Stimulated activated CD4-positive, alpha-beta T cell treated with anti-CD3 and anti-CD28 coated beads, Interleukin-2, amount 100 ng/mL, for 4 hours (primary cell): ENCODE results near the gene CAMSAP3.
A peak's percentile ranks its signal among the peaks of the same experiment; 100 is the strongest.
"Not testable (repeated sequence)": the region's sequence is repeated elsewhere in the genome, so short reads cannot be mapped to it uniquely, and the experiment has no call there.

Experiments
- DNase-seq: peaks from one replicate; pipeline ENCODE4 v3.0.0-alpha.2; 2020; ENCODE audit warnings: low read depth

The CAMSAP3 gene

GRCh38 chr19:7635670-7636069 is 40.0 kb downstream of the CAMSAP3 start:
- DNase-seq, result no peak

DNA sequence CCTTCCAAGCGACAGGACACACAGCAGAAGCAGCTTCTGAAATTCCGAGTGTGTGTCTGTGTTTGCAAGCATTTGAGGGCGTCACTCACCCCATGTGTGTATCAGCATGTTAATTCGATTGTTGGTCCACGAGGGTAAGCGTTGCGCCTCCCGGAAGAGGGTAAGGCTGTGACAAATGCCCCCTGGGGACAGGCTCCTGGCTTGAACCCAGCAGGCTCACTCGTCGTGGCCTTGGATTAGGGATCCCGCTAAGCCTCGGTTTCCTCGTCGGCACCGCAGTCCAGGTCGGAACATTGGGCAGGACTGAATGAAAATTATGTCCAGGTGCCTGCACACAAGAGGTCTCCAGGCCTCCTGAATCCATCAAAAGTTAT is 40.6 kb downstream of the CAMSAP3 start:
- DNase-seq, result no peak

DNA sequence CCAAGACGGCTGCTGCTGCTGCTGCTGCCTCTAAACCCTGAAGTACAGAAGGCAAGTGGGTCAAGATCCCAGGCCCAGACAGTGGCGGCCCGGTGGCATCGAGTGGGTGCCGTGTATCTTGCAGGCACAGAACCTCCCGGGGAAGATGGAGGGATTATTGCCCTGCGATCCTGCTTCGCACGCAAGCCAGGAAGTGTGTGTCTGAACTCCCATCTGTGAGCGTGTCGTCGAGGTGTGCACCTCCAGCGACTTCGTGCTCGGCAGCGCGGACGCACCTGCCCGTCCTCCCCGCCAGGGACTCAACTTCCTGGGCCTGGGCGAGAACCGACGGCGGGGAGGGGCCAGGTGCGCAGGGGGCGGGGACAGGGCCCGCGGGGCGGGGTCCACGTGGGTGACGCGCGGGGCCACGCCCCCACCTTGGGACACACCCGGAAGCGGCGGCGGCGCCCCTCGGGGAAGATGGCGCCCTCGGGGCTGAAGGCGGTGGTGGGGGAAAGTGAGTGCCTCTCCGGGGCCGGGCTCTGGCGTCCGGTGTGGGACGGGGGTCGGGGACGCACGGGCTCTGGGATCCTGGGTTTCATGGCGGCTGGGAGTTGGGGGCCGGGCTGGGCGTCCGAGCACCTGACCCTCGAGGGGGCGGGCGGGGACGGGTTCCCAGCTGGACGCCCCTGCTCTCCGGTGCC is 41.2 kb downstream of the CAMSAP3 start, which contains the start of gene STXBP2:
Gene STXBP2 (plus strand): TSS at position 420 of the 683 bp plus-strand sequence. CDS start 40 bp downstream, at position 460.
- DNase-seq, result peak; percentile 89

DNA sequence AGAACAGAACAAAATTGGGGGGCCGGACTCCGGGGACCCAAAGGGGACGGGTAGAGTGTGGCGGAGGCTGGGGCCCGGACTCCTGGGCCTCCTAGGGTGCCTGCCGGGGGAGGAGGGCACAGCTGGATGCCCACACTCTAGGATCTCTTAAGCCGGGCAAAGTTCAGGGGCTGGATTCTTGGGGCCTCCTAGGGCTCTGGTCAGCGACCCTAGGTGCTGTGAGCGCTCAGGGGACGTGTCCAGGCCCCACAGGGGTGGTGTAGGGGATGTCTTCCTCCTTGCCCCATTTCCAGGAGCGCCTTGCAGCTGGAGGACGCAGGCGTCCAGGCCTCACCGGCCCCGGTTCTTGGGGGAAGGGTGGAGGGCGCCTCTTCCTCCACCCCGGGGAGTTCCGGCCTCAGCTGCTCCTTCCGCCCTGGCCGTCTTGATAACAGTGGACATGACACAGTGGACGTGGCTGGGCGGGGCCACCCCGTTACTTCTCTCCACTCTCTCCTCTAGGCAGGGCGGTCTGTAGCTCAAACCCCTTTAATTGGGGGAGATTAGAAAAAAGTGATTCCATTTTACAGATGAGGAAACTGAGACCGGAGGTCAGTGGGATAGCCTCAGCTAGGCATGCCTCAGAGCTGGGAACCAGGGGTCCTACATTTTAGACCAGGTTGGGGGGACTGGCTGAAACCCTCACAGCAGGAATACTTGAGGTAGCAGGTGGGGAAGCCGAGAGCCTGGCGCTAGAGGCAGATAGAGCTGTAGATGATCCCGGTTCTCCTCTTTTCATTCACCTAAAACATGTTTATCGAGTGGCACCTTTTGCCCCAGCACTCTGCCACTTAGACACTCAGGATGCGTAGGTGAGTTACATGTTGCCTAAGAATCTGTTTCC is 42.0 kb downstream of the CAMSAP3 start:
- no peak for DNase-seq

- DNase-seq, result no peak
Observed at GRCh38 chr19:7638802-7639465, 43.3 kb downstream of the CAMSAP3 start.

DNA sequence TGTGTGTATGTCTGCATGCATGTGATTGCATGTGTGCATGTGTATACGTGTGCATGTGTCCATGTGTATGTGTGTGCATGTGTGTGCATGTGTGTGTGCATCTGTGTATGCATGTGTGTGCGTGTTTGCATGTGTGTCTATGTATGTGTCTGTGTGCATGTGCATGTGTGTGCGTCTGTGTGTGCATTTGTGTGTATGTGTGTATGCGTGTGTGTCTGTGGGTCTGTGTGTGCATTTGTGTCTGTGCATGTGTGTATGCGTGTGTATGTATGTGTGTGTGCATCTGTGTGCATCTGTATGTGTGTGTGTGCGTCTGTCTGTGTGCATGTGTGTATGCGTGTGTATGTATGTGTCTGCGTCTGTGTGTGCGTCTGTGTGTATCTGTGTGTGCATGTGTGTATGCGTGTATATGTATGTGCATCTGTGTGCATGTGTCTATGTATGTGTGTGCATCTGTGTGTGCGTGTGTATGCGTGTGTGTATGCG is 44.2 kb downstream of the CAMSAP3 start:
- DNase-seq, result no peak

DNA sequence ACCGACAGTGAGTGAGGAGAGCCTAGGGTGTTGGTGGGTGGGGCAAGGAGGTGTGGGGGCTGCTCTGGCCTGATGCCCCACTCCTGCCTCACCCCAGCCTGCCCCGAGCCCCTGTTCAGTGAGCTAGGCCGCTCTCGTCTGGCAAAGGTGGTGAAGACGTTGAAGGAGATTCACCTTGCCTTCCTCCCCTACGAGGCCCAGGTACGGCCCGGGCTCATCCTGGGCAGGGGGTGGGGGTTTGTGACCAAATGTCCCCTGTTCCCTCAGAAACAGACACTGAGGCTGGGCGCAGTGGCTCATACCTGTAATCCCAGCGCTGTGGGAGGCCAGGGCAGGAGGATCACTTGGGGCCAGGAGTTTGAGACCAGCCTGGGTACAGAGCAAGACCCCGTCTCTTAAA is 45.1 kb downstream of the CAMSAP3 start:
- no peak for DNase-seq

GRCh38 chr19:7641290-7642276 is 45.9 kb downstream of the CAMSAP3 start:
- DNase-seq, result no peak

DNA sequence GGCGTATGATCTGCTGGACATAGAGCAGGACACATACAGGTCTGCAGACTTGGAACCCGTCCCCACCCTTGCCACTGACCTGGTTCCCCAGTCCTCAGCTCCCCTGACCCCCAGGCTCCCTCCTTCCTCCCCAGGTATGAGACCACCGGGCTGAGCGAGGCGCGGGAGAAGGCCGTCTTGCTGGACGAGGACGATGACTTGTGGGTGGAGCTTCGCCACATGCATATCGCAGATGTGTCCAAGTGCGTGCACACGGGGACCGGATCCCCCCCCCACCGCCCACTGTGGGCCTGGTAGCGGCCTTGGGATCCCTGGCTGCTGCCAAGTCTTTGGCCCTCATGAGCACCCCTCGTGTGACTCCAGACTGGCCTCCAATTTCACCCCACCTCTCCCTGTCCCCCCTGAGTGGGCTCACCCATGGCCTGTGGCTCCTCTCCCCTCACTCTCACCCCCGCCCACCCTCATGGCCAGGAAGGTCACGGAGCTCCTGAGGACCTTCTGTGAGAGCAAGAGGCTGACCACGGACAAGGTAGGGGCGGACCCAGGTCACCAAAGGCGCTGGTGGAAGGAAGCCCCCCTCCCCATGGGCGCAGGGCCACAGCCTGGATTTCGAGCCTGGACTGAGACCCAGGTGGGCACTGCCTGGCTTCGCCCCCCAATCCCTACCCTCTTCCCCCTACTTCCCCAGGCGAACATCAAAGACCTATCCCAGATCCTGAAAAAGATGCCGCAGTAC is 46.8 kb downstream of the CAMSAP3 start:
- no peak for DNase-seq

DNA sequence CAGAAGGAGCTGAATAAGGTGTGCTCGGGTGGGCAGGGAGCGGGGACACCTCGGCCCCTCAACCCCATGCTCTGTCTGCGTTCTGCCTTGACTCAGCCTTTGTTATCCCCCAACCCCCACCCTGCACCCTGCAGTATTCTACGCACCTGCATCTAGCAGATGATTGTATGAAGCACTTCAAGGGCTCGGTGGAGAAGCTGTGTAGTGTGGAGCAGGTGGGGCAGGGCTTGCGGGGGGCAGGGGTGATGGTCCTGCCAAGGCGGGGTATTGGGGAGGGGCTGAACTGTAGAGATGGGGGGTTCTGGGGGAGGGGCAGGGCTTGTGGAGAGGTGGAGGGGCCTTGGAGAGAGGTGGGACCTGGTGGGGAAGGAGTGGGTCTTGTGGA is 47.4 kb downstream of the CAMSAP3 start:
- DNase-seq, result no peak

DNA sequence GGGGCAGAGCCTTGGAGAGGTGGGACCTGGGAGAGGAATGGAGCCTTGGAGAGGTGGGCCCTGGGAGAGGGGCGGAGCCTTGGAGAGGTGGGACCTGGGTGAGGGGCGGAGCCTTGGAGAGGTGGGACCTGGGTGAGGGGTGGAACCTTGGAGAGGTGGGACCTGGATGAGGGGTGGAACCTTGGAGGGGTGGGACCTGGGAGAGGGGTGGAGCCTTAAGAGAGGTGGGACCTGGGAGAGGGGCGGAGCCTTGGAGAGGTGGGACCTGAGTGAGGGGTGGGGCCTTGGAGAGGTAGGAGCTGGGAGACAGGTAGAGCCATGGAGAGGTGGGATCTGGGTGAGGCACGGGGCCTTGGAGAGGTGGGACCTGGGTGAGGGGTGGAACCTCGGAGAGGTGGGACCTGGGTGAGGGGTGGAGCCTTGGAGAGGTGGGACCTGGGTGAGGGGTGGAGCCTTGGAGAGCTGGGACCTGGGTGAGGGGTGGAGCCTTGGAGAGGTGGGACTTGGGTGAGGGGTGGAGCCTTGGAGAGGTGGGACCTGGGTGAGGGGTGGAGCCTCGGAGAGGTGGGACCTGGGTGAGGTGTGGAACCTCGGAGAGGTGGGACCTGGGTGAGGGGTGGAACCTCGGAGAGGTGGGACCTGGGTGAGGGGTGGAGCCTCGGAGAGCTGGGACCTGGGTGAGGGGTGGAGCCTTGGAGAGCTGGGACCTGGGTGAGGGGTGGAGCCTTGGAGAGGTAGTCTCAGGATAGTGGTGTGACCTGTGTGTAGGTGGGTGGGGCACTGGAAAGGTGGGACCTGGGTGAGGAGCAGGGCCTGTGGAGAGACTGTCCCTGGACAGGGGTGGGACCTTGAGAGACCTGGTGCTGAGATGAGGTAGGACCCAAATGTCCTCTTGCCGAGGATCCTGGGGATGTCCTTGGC is 48.2 kb downstream of the CAMSAP3 start:
- not testable (repeated sequence) for DNase-seq

GRCh38 chr19:7644550-7644877 is 48.9 kb downstream of the CAMSAP3 start:
- DNase-seq, result no peak

DNA sequence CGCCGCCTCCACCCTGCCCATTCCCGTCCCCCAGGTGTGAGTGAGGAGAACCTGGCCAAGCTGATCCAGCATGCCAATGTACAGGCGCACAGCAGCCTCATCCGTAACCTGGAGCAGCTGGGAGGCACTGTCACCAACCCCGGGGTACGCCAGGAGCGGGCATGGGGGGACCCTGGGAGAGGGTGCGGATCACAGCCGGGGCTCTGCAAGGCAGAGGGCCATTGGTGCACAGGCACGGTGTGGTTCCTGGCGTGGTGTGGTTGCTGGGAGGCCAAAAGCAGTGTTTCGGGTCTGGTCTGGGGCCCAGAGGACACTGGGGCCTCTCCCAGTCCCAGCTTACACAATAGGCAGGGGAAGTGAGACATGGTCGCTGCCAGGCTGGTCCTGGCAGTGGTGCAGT is 49.5 kb downstream of the CAMSAP3 start:
- no peak for DNase-seq

DNA sequence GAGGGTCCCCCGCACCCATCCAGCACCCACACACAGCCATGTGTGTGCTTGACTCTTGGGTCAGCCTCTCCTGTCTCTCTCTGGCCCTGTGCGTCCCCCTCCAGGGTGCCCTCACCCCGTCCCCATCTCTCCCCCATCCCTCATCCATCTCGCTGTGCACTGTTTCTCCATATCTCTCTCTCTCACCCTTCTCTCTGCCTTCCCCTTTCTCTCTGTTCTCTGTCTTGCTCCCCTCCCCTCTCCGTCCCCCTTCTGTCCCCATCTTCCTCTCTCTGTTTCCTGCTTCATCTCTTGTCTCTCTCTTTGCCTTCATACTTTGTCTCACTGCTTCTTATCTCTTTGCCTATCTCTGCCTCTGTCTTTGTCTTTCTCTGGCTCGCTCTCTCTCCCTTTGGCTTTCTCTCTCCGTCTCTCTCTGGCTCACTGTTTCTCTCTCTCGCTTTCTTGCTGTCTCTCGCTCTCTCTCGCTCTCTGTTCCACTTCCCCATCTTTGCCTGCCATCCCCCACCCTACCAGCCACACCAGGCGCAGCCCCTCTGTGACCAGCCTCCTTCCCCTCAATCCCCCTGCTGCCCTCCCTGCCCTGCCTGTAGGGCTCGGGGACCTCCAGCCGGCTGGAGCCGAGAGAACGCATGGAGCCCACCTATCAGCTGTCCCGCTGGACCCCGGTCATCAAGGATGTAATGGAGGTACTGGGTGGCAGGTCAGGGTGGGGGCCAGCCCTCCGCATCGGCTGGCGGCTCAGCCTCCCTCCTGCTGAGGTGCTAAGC is 50.2 kb downstream of the CAMSAP3 start:
- no peak for DNase-seq

DNA sequence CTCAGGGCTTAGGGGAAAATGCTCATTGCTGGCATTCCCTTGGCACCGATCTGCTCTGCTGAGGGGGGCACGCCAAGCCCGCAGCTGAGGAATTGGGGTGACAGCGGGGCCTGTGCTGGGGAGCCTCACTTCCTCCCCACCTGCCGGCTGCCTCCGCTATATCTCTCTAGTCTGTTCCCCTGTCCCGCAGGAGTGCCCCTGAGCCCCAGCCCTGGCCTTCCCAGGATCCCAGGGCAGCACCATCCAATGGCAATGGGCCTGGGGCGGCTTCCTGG is 50.7 kb downstream of the CAMSAP3 start:
- DNase-seq, result no peak

DNA sequence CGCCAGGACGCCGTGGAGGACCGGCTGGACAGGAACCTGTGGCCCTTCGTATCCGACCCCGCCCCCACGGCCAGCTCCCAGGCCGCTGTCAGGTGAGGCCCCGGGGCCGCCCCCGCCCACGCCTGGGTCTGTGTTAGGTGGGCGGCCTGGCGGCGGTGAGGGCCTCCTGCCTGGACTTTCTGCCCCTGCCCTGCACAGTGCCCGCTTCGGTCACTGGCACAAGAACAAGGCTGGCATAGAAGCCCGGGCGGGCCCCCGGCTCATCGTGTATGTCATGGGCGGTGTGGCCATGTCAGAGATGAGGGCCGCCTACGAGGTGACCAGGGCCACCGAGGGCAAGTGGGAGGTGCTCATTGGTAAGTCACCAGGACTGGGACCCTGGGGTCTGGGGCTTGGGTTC is 51.5 kb downstream of the CAMSAP3 start:
- DNase-seq, result no peak

- DNase-seq, result no peak
Observed at GRCh38 chr19:7648265-7649014, 52.8 kb downstream of the CAMSAP3 start.

- DNase-seq, result no peak
Observed at GRCh38 chr19:7650148-7650547, 54.5 kb downstream of the CAMSAP3 start.
